Retinal pigment epithelial cell (primary cell): ENCODE measurements around the gene PPP1R12C.
A peak's percentile ranks its signal among the peaks of the same experiment; 100 is the strongest.

Source experiments
- DNase-seq: peaks from one replicate; pipeline ENCODE4 v3.0.0-alpha.2; 2010; ENCODE audit warnings: low read depth
- H3K4me3 ChIP-seq: 2 replicates; pipeline ENCODE4 v1.5.1; 2011; ENCODE audit warnings: mild to moderate bottlenecking, low read length, control low read depth, moderate library complexity
- TF ChIP-seq, protein P1 (sequence below): conservative IDR thresholded peaks from 2 replicates; pipeline ENCODE4 v1.5.1; 2011; ENCODE audit warnings: low read depth, low read length, control low read depth, inconsistent platforms

The PPP1R12C gene

DNA sequence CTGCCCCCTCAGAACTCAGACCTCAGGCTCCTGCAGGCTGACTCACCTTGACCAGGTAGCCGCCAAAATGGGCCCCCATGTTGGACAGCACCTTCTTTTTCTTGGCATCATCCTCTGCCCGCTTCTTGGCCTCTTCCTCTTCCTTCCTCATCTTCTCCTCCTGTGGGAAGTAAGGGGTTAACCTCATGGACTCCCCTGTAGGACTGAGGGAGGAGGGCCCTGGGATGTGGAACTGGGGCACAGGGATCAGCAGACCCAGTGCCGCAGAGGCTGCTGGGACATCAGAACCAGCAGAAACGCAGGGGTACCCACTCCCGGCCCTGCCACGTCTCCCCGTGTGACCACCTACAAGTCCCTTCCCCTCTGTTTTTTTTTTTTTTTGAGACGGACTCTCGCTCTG is 20.5 kb upstream of the PPP1R12C start:
- DNase-seq = no peak
- TF ChIP-seq, protein P1, sequence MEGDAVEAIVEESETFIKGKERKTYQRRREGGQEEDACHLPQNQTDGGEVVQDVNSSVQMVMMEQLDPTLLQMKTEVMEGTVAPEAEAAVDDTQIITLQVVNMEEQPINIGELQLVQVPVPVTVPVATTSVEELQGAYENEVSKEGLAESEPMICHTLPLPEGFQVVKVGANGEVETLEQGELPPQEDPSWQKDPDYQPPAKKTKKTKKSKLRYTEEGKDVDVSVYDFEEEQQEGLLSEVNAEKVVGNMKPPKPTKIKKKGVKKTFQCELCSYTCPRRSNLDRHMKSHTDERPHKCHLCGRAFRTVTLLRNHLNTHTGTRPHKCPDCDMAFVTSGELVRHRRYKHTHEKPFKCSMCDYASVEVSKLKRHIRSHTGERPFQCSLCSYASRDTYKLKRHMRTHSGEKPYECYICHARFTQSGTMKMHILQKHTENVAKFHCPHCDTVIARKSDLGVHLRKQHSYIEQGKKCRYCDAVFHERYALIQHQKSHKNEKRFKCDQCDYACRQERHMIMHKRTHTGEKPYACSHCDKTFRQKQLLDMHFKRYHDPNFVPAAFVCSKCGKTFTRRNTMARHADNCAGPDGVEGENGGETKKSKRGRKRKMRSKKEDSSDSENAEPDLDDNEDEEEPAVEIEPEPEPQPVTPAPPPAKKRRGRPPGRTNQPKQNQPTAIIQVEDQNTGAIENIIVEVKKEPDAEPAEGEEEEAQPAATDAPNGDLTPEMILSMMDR = no peak
- H3K4me3 ChIP-seq = no peak overlapping the region

DNA sequence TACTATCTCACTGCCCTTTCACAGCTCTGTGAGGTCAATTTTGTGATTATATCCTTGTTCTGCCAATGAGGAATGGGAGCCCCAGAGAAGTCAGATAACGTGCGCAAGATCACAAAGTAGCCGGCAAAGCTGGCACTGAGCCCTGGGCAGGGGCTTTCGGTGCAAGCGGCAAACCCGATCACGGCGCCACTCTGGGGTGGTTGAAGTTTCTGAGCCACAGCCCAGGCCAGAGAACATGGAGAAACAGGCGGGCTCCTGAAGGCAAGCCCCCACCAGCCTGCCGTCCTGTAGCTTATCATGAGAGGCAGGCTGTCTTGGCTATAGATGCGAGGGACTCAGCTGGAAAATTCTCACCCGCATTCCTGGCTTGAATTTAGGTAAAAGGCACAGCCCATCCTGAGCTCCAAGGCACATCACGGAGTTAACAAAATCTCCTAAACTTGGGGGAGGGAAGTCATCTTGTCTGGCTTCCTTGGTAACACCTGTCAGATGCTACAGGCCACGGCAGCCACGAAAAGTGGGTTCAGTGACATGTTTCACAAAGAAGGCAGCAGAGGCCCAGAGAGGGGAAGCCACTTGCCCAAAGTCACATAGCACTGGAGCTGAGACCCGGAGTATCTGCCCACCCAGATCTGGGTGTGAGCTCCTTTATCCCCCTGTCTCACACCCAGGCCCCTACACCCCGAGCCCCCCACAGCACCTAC is 19.1 kb upstream of the PPP1R12C start:
- no peak for DNase-seq
- TF ChIP-seq, protein P1 = no peak
- no peak overlapping the region for H3K4me3 ChIP-seq

DNA sequence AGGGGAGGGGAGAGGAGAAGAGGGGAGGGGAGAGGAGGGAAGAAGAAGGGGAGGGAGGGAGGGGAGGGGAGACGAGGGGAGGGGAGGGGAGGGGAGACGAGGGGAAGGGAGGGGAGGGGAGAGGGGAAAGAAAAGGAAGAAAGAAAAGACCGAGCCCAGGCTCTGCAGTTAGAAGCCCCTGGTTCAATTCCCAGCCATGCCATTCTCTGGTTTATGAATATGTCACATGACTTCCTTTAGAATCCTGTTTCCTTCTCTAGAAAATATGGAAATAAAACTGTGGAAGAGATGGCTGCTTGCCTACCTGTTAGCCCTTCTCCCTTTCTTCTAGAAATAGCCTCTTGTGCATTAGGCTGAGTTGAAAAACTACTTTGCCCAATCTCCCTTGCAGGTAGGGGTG is 17.3 kb upstream of the PPP1R12C start:
- TF ChIP-seq, protein P1 = no peak
- DNase-seq = no peak
- no peak overlapping the region for H3K4me3 ChIP-seq

DNA sequence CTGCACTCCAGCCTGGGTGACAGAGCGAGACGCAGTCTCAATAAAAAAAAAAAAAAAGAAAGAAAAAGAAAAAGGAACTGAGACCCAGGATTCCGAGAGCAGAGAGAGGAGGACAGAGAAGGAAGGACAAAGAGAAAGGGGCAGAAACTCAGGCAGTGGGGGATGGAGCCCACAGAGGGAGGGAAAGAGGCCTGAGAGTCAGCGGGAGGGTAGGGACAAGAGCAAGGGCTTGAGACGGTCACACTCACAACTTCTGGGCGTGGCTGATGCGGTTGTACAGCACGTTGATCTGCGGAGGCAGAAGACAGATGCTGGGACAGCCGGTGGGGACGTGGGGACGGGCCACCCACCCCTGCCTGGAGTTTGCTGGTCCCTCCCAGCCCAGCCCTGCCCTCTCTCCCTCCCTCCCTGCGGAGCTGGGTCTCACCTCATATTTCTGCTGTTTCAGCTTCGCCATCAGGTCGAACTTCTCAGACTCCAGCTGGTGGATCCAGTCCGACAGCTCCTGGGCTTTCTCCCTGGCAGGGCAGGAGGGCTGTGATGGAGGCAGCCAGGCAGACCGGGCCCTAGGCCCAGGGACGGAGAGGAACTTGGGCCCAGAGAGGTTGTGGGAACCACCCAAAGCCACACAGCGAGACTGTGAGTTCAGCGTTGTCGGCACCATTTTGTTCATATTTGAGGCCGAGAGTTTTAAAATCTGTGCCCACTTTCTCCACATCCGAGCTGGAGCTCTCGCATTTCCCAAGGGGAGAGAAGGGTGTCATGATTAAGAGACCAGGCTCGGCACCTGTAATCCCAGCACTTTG is 16.4 kb upstream of the PPP1R12C start:
- DNase-seq = no peak
- TF ChIP-seq, protein P1 = no peak
- no peak overlapping the region for H3K4me3 ChIP-seq

DNA sequence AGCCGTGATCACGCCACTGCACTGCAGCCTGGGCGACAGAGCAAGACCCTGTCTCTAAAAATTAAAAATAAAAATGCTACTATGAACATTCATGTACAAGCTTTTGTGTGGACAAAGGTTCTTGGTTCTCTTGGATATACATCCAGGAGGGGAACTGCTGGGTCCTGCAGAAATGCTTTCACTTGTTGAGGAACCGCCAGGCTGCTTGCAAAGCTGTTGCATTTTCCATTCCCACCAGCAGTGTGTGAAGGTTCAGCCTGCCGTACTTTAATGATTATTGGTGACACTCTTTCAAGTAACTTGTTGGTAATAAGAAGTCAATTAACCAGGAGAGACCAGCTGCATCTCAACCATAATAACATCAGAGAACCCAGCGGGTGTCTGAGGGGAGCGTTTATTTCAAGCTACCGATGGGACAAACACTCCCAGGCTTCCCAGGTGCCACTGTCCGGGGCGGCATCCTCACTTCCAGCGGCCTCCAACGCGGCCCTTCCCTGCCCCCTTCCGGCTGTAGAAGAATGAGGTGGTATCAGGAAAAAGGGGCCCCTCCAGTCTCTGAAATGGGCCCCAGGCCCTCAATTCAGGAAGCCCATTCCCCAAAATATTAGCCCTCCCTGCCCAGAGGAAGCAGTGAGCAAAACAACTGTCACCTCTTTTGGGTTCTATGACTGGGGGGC is 15.2 kb upstream of the PPP1R12C start:
- no peak for DNase-seq
- TF ChIP-seq, protein P1 = peak; percentile 1
- H3K4me3 ChIP-seq = no peak overlapping the region

DNA sequence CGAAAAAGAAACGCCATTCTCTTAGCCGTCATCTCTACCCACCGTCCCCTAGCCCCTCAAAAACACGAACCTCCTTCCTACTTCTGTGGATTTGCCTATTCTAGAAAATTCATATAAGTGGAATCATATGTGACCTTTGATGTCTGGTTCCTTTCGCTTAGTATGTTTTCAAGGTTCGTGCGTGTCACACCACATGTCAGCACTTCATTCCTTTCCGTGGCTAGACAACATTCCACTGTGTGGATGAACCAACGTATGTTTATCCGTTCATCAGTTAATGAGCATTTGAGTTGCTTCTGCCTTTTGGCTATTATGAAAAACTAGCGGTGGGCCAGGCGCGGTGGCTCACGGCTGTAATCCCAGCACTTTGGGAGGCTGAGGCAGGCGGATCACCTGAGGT is 14.0 kb upstream of the PPP1R12C start:
- no peak overlapping the region for H3K4me3 ChIP-seq
- no peak for DNase-seq
- TF ChIP-seq, protein P1 = no peak

DNA sequence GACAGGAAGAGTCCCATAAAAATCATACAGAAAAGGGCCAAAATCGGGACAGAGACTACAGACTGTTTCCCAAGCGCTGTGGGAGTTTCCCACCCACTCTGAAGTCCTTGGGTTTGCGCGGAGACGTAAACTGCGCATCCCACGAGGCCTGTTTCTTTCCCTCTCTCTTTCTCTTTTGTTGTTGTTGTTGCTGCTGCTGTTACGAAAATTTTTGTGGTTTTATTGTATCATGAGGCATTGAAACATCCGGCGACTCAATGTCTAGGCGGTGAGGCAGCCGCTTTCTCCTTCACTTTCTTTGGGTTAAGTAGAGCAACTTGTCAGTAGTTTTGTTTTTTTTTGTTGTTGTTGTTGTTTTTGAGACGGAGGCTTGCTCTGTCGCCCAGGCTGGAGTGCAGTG is 1.6 kb upstream of the PPP1R12C start:
- no peak for DNase-seq
- no peak overlapping the region for H3K4me3 ChIP-seq
- TF ChIP-seq, protein P1 = no peak
